Neural cell (in vitro differentiated cells): ENCODE data around the gene GOLGA3.

Experiments used
- CTCF ChIP-seq: fragments of 450-650 bp; IDR thresholded peaks from 2 replicates; pipeline ENCODE4 v1.5.1; 2014; ENCODE audit warnings: antibody characterized with exemption, mild to moderate bottlenecking, moderate library complexity; ENCODE audit not compliant: poor library complexity, severe bottlenecking
- EZH2 ChIP-seq: fragments of 200-600, 300-800 bp; shearing (Covaris generic), sonication (generic); IDR thresholded peaks from 2 replicates; pipeline ENCODE4 v1.6.1; 2014; ENCODE audit warnings: antibody characterized with exemption, low read length, borderline replicate concordance, mild to moderate bottlenecking; ENCODE audit not compliant: insufficient read depth, poor library complexity, severe bottlenecking
- POLR2AphosphoS5 ChIP-seq: IDR thresholded peaks from 2 replicates; pipeline ENCODE4 v1.6.1; 2012
- REST ChIP-seq: IDR thresholded peaks from 2 replicates; pipeline ENCODE4 v1.6.1; 2012; ENCODE audit warnings: borderline replicate concordance
- TAF1 ChIP-seq: IDR thresholded peaks from 2 replicates; pipeline ENCODE4 v1.6.1; 2012; ENCODE audit warnings: low read depth

- TF ChIP-seq CTCF (no peak), TAF1 (no peak), EZH2 (no peak), REST (no peak), POLR2AphosphoS5 (no peak)
Observed at GRCh38 chr12:132724506-132725241, 104.0 kb downstream of the GOLGA3 start.
